HG02885 (cell line): ENCODE measurements around the gene STARD13.

Source experiments
- ATAC-seq: cut with Tn5 transposase; IDR thresholded peaks from one replicate; pipeline ENCODE4 v1.9.1; 2021; ENCODE audit warnings: mild to moderate bottlenecking; ENCODE audit not compliant: unreplicated experiment, poor library complexity

The STARD13 gene

DNA sequence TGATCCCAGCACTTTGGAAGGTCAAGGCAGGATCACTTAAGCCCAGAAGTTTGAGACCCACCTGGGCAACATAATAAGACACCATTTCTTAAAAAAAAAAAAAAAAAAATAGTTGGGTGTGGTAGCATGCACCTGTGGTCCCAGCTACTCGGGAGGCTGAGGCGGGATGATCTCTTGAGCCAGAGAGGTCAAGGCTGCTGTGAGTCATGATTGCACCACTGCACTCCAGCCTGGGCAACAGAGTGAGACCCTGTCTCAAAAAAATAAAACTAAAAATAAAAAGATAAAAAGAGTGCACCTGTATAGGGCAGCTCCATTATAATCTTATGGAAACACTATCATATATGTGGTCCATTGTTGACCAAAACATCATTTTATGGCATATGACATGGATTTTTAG, 25.5 kb upstream of the STARD13 start:
- no peak for ATAC-seq

DNA sequence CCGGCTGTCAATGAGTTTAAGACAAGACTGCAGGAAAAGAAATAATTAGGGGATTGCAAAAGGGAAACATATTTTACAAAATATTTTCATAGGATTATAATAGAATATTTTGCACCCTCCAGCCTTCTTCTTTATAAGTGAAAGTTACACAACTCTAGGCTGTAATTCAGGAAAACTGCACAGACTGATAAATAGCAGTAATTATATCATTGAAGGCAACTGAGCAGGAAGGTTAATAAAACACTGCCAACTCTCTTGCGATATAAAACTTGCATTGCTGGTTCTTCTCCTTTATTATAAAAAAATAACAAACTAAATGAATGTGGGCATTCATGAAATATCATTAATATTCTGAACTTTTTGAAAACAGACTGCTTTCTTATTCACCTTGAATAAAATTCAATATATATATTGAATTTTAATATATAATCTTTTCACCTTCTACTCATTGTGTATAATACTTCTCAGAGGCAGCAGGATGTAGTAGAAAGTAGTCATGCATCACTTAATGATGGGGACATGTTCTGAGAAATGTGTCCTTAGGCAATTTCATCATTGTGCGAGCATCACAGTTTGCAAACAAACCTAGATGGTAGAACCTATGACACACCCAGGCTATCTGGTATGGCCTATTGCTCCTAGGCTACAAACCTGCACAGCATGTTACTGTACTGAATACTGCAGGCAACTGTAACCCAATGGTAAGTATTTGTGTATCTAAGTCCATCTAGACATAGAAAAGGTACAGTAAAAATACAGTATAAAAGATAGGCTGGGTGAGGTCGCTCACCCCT, 24.9 kb upstream of the STARD13 start:
- ATAC-seq: no peak

DNA sequence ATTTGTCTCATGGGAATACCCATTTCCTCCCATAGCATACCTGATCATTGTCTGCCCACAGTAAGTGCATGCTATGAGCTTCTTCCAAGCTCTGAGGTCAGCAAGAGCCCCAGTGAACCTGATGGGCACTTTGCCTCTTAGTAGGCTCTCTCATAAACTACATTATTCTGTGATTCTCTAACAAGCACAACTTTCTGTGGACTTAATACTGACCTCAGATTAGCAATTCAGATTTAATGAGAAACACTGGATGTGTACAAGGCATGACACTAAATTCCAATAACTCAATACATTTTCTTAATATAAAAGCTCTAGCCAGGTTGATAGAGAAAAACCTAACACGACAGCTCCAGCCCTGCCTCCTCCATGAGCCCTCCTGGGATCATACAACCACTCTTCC, 23.3 kb upstream of the STARD13 start:
- no peak for ATAC-seq

DNA sequence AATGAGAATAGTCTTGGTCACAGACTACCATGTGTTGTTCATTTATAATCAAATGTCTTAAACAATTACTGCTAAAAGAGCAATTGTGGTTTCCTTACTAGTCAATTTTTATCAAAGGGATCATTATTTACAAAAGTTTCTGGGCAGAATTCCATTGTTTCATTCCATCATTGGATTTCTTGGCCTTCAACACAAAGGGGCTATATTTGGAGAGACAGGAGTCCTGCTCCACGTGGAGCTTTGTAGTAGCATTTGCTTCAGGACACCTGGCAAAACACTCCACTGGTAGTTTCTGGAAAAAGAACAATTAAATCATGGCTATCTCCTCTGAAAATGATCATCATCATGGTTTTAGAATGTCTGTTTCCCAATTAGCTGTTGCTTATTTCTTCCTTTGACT, 22.3 kb upstream of the STARD13 start:
- no peak for ATAC-seq

DNA sequence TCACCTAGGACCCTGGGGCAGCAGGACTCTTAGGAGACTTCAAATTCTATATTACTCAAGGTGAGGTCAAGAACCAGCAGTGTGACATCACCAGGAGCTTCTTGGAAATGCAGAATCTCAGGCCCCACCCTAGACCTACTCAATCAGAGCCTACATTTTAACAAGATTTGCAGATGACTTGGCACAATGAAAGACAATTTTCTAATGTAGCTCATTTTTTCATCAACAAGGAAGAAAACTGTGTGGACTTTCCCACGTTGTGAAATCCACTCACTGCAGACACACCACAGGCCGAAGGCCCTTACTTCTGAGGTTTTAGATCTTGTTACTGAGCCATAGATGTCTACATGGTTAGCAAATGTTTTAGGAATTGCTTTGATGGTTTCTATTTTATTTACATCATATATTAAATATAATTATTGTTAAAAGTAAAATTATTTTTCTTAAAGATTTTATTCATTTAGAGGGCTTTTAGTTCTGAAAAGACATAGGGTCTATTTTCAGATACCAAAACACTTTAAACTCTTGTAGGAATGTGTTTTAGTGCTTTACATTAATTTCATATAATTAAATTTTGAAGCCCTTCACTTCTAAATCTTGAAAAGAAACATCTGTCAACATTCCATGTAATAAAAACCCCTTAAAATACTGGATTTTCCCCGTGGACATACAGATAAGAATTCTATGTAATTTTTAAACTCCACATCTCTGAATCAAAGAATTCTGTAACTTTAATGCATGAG, 18.5 kb upstream of the STARD13 start:
- ATAC-seq: no peak

DNA sequence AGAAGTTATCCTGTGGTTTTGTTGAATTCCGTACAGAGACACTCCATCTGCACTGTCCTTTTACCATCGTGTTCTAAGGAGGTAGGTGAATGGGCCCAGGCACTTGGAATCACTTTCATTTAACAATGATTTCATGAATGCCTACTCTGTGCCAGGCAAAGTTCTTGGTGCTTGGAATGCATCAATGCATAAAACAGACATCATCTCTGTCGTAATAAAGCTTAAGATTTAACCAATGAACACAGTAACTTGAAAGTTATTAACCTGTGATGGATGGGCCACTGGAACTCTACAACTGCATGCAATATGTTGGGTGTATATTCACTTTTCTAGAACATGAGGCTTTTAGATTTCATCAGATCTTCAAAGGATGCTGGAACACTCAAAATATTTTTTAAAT, 14.1 kb upstream of the STARD13 start:
- ATAC-seq: no peak

DNA sequence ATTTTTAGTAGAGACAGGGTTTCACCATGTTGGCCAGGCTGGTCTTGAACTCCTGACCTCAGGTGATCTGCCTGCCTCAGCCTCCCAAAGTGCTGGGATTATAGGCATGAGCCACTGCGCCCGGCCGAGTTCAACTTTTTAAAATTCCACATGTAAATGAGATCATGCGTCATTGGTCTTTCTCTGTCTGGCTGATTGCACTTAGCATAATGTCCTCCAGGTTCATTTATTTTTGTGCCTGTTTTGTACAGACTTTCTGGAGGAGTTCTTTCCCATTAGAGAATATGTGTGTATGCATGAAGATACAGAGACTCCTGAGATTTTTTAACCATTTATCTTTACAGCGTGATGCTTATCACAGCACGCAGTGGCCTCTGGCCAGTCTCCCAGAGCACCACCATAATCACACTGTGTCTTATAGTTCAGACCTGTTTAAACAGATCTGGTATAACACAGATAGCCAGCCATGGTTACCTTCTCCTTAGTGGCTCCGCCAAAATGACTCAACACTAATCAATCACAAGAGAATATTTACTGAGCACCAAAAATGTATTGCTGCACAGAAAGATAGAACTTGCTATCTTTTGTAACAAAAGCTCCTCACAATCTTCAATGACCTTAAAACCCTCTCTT, 11.4 kb upstream of the STARD13 start:
- ATAC-seq: no peak

DNA sequence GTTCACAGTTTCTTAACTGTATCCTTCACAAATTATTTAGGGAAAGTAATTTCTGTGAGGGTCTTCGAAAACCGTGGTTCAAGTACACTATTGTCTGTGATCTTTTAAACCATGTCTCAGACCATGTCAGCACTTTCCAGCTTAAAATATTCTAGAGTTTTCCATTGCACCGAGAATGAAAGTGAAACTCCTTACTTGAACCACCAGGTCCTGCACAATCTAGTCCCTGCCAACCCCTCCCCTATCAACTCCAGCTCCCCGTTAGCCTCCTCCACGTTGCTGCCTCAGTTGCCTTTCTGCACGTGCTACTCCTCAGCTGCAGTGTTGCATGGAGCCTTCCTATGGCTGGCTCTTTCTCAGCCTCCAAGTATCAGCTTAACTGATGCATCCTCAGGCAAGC, 7.2 kb upstream of the STARD13 start:
- ATAC-seq: no peak

DNA sequence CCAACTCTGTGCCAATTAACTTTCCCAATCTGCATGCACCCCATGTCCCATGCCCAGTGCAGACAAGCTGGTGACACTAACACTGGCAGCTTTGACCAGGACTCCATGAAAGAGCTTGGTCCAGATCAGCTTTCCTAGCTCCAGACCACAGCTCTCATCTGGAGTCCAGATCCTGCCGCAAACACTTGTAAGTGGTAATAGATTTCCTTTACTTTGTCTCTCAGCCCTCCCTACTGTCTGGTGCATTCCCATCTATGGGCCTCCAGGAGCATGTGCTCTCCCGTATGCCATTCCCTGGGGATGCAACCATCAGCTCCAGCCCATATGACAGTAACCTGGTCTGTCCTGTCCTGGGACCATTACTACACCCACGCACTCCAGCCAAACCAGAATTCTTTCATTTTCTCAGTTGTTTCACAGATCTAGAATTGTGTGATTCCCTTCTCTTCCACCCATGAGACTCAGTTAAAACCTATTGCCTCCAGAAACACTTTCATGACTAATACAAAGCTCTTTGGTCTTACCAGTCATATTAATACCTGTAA, 4.9 kb upstream of the STARD13 start:
- ATAC-seq: no peak

DNA sequence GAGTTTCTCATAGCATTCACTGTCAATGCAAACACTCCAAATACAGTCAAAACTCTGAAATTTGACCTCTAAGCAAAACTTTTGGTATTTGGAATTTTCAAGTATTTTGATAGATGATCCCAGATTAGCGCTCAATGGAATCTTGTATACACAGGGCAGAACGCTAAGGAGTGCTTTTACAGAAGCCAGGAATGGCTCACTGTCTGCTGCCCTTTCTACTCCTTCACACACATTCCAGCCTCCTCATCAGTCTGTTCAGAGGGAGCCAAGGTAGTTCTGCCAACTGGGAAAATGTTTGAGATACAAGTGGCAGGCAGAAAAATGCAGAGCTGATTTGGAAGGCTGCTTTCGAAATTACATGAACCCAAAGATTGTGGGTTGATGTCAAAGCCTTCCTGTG, 4.4 kb upstream of the STARD13 start:
- ATAC-seq: no peak

DNA sequence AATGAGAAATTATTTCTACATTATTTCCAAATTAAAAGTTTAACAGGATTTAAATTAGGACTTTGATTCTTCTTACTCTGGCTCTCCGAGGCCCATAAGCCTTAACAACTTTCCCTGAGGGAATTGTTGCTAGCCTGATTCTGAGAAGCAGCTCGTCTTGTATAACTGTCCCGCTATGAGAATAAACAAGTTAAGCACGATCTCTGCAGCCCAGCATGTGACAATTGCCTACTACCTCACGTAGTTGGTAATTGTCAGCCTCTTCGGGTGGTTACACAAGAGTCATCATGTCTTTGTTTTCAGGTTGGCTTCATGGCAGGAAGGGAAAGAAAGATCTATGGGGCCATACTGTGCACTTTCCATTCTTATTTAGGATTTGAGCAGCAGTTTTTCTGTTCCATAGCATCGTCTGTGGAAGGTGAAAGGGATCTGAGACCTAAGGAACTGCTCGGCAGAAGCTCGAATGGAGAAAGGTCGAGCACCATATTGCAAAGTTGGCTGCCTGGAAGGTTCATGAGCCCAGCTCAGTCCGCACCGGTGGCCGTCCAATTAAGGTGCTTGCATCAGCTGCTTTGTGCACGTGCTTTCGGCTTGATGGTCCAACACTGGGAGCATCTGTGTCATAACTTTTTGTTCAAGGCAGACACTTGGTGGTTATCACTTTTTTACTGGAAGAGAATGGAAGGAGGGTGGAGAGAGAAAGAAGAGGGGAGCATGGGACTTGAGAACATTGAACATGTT, 1.8 kb upstream of the STARD13 start:
- ATAC-seq: no peak

DNA sequence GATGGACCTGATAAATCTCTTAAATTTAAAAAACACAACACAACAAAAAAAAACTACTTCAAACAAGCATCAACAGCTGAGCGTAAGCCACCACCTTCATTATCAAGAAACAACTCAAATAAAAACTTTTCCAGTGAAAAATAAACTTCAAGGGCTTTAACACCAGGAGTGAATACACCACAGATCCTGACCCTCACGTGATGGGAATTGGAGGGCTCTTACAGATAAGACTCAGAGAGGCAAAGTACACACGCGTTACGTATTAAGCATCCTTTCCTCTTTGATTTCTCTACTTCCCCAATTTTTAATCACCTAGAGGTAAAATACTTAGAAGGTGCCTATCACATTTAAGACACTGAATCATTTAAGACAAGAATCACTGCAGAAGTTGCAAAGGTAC, 573 bp upstream of the STARD13 start:
- ATAC-seq: no peak

DNA sequence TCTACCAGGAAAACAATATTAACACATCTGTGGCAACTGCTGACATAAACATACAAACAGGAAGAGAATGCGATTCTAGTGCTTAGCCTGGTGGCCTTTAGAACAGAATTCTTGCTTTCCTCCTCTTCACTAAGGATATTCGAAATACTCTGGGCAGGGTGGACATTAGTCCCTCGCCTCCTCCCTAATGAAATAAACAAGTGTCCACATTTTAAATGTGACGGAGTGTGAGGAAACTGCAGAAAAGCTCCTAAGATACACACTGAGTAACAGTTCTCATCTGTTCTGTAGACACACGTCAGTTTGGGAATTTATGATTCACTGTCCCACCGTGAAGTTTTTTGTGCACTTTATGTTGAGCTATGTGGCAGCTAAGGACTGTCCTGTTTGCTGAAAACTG, 639 bp downstream of the STARD13 start:
- peak; percentile 27 for ATAC-seq

DNA sequence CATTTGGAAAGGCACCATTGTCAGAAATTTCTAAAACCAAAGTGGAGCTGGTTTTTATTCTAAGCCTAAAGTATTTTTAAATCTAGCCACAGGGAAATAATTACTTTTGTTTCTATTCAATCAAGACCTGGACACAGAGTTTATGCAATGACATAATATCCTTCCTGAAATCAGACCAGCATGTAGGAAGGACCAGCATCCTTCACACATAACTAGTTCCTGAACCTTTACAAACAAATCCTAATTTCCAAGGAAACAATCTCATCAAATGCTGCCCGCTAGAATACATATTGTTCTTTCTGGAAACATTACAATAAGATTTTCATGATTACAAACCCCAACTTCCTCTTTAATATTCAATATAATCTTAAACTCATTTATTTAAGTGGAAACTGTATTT, 1.5 kb downstream of the STARD13 start:
- ATAC-seq: no peak

DNA sequence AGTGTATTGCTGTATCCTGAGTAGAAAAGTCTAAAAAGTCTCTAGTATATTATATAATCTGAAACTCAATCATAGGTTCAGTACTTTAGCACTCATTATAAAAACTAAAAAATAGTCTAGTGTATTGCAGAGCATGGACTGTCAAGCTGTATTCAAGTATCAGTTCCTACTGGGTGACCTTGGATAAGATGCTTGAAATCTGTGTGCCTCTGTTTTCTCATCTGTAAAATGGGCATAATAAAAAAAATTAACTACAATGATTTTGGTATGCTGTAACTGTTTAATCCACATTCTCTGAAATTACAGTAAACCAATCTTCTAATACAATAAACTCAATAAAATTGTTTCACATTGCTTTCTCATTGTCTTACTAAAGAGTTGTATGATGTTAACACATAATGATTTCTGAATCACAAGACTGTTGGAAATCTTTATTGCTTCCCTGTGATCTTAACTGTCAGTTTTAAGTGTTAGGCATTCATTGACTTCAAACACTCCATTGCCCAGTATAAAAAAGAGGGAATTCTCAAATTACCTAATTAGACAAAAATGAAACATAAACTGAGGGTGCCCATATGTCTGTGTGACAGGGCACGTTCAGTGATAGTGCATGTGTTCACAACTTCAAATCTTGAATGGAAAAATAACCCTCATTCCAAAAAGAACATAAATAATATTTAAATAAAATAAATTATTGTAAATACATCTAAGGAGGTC, 2.2 kb downstream of the STARD13 start:
- ATAC-seq: no peak

DNA sequence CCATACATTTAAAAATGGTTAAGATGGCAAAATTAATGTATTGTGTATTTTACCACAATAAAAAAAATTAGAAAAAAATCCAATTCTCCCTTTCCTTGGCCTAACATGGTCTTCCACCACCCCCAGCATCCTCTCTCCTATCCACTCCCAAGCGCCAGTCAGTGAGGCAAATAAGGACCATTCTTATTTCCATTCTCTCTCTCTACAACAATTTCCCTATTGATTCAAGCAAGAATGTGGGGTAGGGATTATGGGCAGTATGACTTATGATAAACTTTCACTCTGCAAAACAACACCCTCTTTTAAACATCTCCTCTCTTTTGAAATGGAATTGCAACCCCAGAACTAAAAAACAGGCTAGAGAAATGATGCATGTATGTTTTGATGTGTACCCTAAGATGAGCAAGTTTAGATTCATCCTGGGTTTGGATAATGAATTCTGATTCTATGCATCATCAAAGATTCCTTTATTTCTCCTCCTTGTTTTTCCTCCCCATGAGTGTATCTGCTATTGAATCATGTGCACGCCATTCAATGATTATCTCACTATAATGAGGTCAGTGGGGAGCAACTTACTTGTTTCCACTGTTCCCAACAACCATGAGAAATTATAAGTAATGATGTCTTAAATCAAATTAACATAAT, 3.5 kb downstream of the STARD13 start:
- ATAC-seq: no peak

DNA sequence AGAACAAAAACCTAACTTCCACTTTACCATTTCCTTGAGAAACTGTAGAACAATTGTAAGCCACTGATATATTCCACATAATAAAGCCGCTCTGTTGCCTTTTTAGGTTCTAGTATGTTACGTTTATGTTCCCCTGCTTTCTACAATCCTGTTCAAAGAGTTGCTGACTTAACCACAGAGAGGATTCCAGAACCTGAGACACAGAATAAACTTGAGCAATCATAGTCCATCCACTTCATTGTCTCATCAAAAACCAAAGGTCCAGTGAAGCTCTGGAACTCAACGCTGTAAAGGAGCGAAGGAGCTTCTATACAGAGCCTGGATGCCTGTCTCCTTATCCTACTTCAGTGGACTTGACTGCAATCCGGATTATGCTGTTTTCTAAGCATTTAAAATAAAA, 4.6 kb downstream of the STARD13 start:
- ATAC-seq: no peak

DNA sequence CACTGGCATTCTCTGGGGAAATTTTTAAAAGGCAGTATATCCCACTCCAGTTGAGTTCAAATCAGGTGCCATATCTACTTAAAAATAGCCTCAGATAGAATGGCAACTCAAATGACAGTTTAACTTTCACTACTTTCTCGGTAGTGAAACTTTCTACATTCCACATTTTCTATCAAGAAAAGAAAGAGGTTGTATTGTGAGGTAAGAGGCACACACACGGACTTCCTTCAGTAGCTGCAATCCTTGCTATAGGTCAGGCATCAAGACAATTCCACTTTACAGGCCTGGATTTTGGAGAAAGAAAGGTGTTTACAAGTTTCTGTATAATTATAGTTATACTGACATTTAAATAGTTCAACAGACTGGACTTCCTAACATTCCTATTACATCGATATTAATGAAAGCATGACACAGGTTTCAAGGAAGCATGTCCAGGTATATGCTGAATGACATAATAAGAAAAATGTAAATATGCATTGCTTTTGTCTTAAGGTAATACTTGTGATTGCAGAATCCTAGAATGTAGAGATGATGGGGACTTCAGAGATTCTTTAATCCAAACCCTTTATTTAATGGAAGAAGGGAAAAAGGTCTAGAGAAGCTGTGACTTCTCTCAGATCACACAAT, 5.2 kb downstream of the STARD13 start:
- ATAC-seq: no peak
